K562 (cell line): ENCODE results near the gene ABLIM2. TPM values are rescaled to one million over a fixed set of nuclear protein-coding genes. Genes with fewer than 3 reads are reported as not detected.
A peak's percentile ranks its signal among the peaks of the same experiment; 100 is the strongest.

Experiments used
- ATAC-seq: fragments of 200-7000 bp; cut with Tn5 transposase; 3 replicates; pipeline ENCODE4 v1.9.1; 2020; ENCODE audit warnings: moderate library complexity
- BruUV-seq: library from RNA; stranded (reverse); fragments of 400-500 nt; replicated peaks from 2 replicates; lab custom pipeline; 2021; lab: Mats Ljungman, UMichigan
- CTCF ChIA-PET: fragments of 300-600 bp; formaldehyde crosslinking; extraction: SDS; loops from one replicate; lab custom pipeline; 2021; ENCODE audit warnings: low intra/inter-chr PET ratio; lab: Yijun Ruan, JAX
- POLR2A ChIA-PET: fragments of 300-600, 350-650 bp; sonication (Branson Sonifier 250); formaldehyde crosslinking; extraction: SDS; loops from one replicate; lab custom pipeline; 2021; ENCODE audit warnings: antibody characterized with exemption, inconsistent platforms; lab: Yijun Ruan, JAX
- DNase-seq, 4 experiments: peaks; one replicate each; pipeline versions ENCODE4 v3.0.0 to v3.0.0-alpha.2; 2011 to 2018; ENCODE audit warnings: low spot score in 3 of 4, mixed read lengths in 3 of 4; ENCODE audit errors: extremely low read depth in 1 of 4
- FAIRE-seq: peaks from 2 replicates; lab custom pipeline; 2011; peaks lifted over from hg19 to GRCh38; lab: Jason Lieb, UNC
- H2AFZ ChIP-seq: 2 replicates; pipeline ENCODE4 v1.6.0; 2011; ENCODE audit warnings: low read depth, low read length, control low read depth, inconsistent platforms
- H3K27ac ChIP-seq: fragments of 200-600 bp; 3 replicates; pipeline ENCODE4 v1.8.0; 2011; ENCODE audit warnings: low read depth, mild to moderate bottlenecking, control low read depth, inconsistent platforms, low read length, moderate library complexity, mixed read lengths; ENCODE audit errors: extremely low read depth
- H3K27me3 ChIP-seq, 2 experiments: fragments of 300-600 bp in 1 of 2; 2 replicates in 1 of 2; 3 replicates in 1 of 2; pipeline versions ENCODE4 v1.6.0 to v1.8.0; 2011; ENCODE audit warnings: inconsistent platforms in 2 of 2, low read length in 2 of 2, mild to moderate bottlenecking in 1 of 2, mixed read lengths in 1 of 2, moderate library complexity in 1 of 2; ENCODE audit not compliant: control insufficient read depth in 2 of 2, insufficient read depth in 2 of 2
- H3K36me3 ChIP-seq: fragments of 300-600 bp; 3 replicates; pipeline ENCODE4 v1.8.0; 2011; ENCODE audit warnings: mild to moderate bottlenecking, low read length, inconsistent platforms; ENCODE audit not compliant: control insufficient read depth, insufficient read depth
- H3K4me1 ChIP-seq, 2 experiments: fragments of 200-600 bp in 1 of 2; replicated peaks in 1 of 2; 2 replicates in 1 of 2; 3 replicates in 1 of 2; pipeline versions ENCODE4 v1.5.1 to v1.8.0; 2011; ENCODE audit warnings: inconsistent platforms in 2 of 2, low read length in 2 of 2, mild to moderate bottlenecking in 1 of 2, mixed read lengths in 1 of 2, moderate library complexity in 1 of 2; ENCODE audit not compliant: control insufficient read depth in 2 of 2, insufficient read depth in 2 of 2
- H3K4me2 ChIP-seq: 2 replicates; pipeline ENCODE4 v1.6.1; 2011; ENCODE audit warnings: low read length, control low read depth, inconsistent platforms, mixed read lengths; ENCODE audit not compliant: insufficient read depth
- H3K4me3 ChIP-seq: fragments of 200-600 bp; sonication (generic), shearing (Covaris generic); 2 replicates; pipeline ENCODE4 v1.5.1; 2016; ENCODE audit warnings: control low read depth, inconsistent platforms
- H3K79me2 ChIP-seq: fragments of 200-600 bp; 3 replicates; pipeline ENCODE4 v1.8.0; 2011; ENCODE audit warnings: low read length, inconsistent platforms; ENCODE audit not compliant: control insufficient read depth, insufficient read depth
- H3K9ac ChIP-seq, 2 experiments: 2 replicates each; pipeline versions ENCODE4 v1.6.0 to v1.6.1; 2011; ENCODE audit warnings: low read depth in 2 of 2, low read length in 2 of 2, control low read depth in 1 of 2, inconsistent platforms in 1 of 2, mild to moderate bottlenecking in 1 of 2, mixed read lengths in 1 of 2; ENCODE audit not compliant: insufficient read depth in 1 of 2
- H3K9me1 ChIP-seq: one replicate; pipeline ENCODE4 v1.6.0; 2011; ENCODE audit warnings: inconsistent platforms, mild to moderate bottlenecking, low read length, moderate library complexity; ENCODE audit not compliant: control insufficient read depth, insufficient read depth
- H3K9me3 ChIP-seq: replicated peaks from 2 replicates; pipeline ENCODE4 v1.5.1; 2011; ENCODE audit warnings: low read depth, low read length, inconsistent platforms; ENCODE audit not compliant: control insufficient read depth, insufficient read depth
- H4K20me1 ChIP-seq: replicated peaks from 2 replicates; pipeline ENCODE4 v1.6.1; 2011; ENCODE audit warnings: low read length, inconsistent platforms, mixed read lengths; ENCODE audit not compliant: control insufficient read depth, insufficient read depth
- CSDE1 ChIP-seq, 2 experiments: fragments of 450-650 bp; IDR thresholded peaks; 2 replicates each; pipeline ENCODE4 v1.6.1; 2016; ENCODE audit warnings: mild to moderate bottlenecking in 1 of 2
- RFX1 ChIP-seq: fragments of 450-650 bp; IDR thresholded peaks from 2 replicates; pipeline ENCODE4 v1.6.1; 2016; ENCODE audit warnings: mild to moderate bottlenecking, moderate library complexity
- WGBS: fragments of 100-300 bp; shearing (Covaris generic); methylation state at CpG from one replicate; pipeline ENCODE4 v1.1.6; 2016; ENCODE audit warnings: low coverage, mixed read lengths; ENCODE audit not compliant: insufficient coverage; ENCODE audit errors: missing lambda C conversion rate; 5-methylcytosine and 5-hydroxymethylcytosine counted together
- in situ Hi-C: fragments of 300-500 bp; cut with MboI; formaldehyde crosslinking; loops from 4 replicates; pipeline ENCODE4 v1.15.0; 2018; ENCODE audit warnings: inconsistent platforms, mixed read lengths
- intact Hi-C: fragments of 100-400 bp; cut with micrococcal nuclease; formaldehyde crosslinking; loops from 2 replicates; pipeline ENCODE4 v1.14.2; 2022
- polyA plus RNA-seq, 8 experiments: library from polyadenylated mRNA; depleted of rRNA in 4 of 8; stranded (reverse) in 5 of 8; unstranded in 3 of 8; fragments of >200 nt; fragmentation: Nextera tagmentation in 2 of 8; fragmentation: Illumina TruSeq in 1 of 8; extraction: Ambion mirVana in 2 of 8; extraction: Trizol in 1 of 8; gene quantifications; 2 replicates each; pipeline versions ENCODE4 v1.2.1 to v1.2.3, GENCODE V29; 2011 to 2014; ENCODE audit warnings: inconsistent platforms in 1 of 8, missing spikeins in 1 of 8
- total RNA-seq, 7 experiments: library from RNA; depleted of rRNA in 6 of 7; stranded (reverse); fragments of >200 nt in 6 of 7; fragmentation: Illumina TruSeq in 2 of 7; extraction: Trizol in 2 of 7; gene quantifications; 2 replicates each; pipeline versions ENCODE4 v1.2.1 to v1.2.3, GENCODE V29; 2011 to 2021; ENCODE audit warnings: low replicate concordance in 1 of 7
- TF ChIP-seq, protein P1 (sequence below), 2 experiments: IDR thresholded peaks; 2 replicates each; pipeline ENCODE4 v1.6.1; 2012; ENCODE audit warnings: improper control_type of control experiment in 2 of 2, low read depth in 2 of 2, low read length in 2 of 2, borderline replicate concordance in 1 of 2

The ABLIM2 gene
- total and polyA plus RNA-seq, 9 of the 15 experiments (the other 6 are each of a cell fraction or from before 2014, with no cell fraction given): not detected

GRCh38 chr4:8039290-8039689, 119.3 kb downstream of the ABLIM2 start:
- in situ Hi-C loops (no loop called here), intact Hi-C loops (no loop called here)
- no peaks in the 10 kb centered on the region for H3K4me1 ChIP-seq
- H3K27ac ChIP-seq: no peak overlapping the region
- ATAC-seq (no peak), DNase-seq (no peak), FAIRE-seq (no peak)
- WGBS: 4% methylated on average over 6 of the region's 6 CpGs
- H3K9me1 ChIP-seq: no peaks in the 10 kb centered on the region
- 0 out of 2 replicates have a peak, but pooled peaks cover 3% of the 10 kb centered on the region for H4K20me1 ChIP-seq
- H3K4me3 ChIP-seq: no peak overlapping the region
- no TSS peak for BruUV-seq
- no peak overlapping the region for H3K4me2 ChIP-seq
- no peak overlapping the region for H2AFZ ChIP-seq
- H3K9me3 ChIP-seq: no peaks in the 10 kb centered on the region
- H3K27me3 ChIP-seq: peaks cover 0 to 17% of the 10 kb centered on the region in 2 experiments; a peak in 2 of 5 replicates
- TF ChIP-seq, protein P1, sequence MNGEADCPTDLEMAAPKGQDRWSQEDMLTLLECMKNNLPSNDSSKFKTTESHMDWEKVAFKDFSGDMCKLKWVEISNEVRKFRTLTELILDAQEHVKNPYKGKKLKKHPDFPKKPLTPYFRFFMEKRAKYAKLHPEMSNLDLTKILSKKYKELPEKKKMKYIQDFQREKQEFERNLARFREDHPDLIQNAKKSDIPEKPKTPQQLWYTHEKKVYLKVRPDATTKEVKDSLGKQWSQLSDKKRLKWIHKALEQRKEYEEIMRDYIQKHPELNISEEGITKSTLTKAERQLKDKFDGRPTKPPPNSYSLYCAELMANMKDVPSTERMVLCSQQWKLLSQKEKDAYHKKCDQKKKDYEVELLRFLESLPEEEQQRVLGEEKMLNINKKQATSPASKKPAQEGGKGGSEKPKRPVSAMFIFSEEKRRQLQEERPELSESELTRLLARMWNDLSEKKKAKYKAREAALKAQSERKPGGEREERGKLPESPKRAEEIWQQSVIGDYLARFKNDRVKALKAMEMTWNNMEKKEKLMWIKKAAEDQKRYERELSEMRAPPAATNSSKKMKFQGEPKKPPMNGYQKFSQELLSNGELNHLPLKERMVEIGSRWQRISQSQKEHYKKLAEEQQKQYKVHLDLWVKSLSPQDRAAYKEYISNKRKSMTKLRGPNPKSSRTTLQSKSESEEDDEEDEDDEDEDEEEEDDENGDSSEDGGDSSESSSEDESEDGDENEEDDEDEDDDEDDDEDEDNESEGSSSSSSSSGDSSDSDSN (IDR thresholded peaks at IDR 0.05; ENCODE audit: borderline replicate concordance in 1 of 2, low read depth in 2 of 2, low read length in 2 of 2): no peak
- TF ChIP-seq RFX1 (peak; percentile 89), CSDE1 (IDR thresholded peaks at IDR 0.05) (0 out of 4 replicates have a peak, but pooled peaks of 1 of the 2 experiments have one; percentile 46)
- no peaks in the 10 kb centered on the region for H3K36me3 ChIP-seq
- H3K9ac ChIP-seq: no peak overlapping the region
- CTCF ChIA-PET: no interaction called here
- POLR2A ChIA-PET: no interaction called here
- no peaks in the 10 kb centered on the region for H3K79me2 ChIP-seq
